Activated CD8-positive, alpha-beta T cell treated with anti-CD3 and anti-CD28 coated beads, Interleukin-2, amount 10 ng/mL, durations not matched to agents 7 days and 5 days (primary cell): ENCODE results near the gene MRM1. TPM values are rescaled to one million over a fixed set of nuclear protein-coding genes. Genes with fewer than 3 reads are reported as not detected.

Source experiments
- ATAC-seq: fragments of 150-1000 bp; cut with Tn5 transposase; one replicate; pipeline ENCODE4 v1.10.0; 2021; ENCODE audit warnings: moderate library complexity
- CTCF ChIA-PET: fragments of 350-600 bp; sonication (Branson Sonifier 250); formaldehyde crosslinking; loops from one replicate; lab custom pipeline; 2021; ENCODE audit warnings: antibody characterized with exemption; lab: Charles Lee
- POLR2A ChIA-PET: fragments of 350-600 bp; sonication (Branson Sonifier 250); formaldehyde crosslinking; loops from one replicate; lab custom pipeline; 2021; ENCODE audit warnings: antibody characterized with exemption; lab: Charles Lee
- DNase-seq: peaks from one replicate; pipeline ENCODE4 v3.0.0-alpha.2; 2020
- H3K27ac Mint-ChIP-seq: one replicate; pipeline ENCODE4 v1.8.0; 2021; ENCODE audit warnings: mild to moderate bottlenecking, mixed read lengths
- H3K27me3 Mint-ChIP-seq: one replicate; pipeline ENCODE4 v1.8.0; 2021; ENCODE audit warnings: low read depth, mixed read lengths
- H3K36me3 Mint-ChIP-seq: one replicate; pipeline ENCODE4 v1.8.0; 2021; ENCODE audit warnings: low read depth, mixed read lengths
- H3K4me1 Mint-ChIP-seq: one replicate; pipeline ENCODE4 v1.8.0; 2021; ENCODE audit warnings: low read depth, mixed read lengths
- H3K4me3 Mint-ChIP-seq: one replicate; pipeline ENCODE4 v1.8.0; 2021; ENCODE audit warnings: mild to moderate bottlenecking, mixed read lengths
- H3K9me3 Mint-ChIP-seq: one replicate; pipeline ENCODE4 v1.8.0; 2022; ENCODE audit warnings: mixed read lengths; ENCODE audit not compliant: insufficient read depth
- total RNA-seq, 2 experiments: library from RNA; stranded (reverse); gene quantifications; one replicate each; pipeline ENCODE4 v1.2.3, GENCODE V29; 2021

MRM1 gene
- total RNA-seq, 2 experiments from 2014 or later = 10.7 to 13.1 TPM

DNA sequence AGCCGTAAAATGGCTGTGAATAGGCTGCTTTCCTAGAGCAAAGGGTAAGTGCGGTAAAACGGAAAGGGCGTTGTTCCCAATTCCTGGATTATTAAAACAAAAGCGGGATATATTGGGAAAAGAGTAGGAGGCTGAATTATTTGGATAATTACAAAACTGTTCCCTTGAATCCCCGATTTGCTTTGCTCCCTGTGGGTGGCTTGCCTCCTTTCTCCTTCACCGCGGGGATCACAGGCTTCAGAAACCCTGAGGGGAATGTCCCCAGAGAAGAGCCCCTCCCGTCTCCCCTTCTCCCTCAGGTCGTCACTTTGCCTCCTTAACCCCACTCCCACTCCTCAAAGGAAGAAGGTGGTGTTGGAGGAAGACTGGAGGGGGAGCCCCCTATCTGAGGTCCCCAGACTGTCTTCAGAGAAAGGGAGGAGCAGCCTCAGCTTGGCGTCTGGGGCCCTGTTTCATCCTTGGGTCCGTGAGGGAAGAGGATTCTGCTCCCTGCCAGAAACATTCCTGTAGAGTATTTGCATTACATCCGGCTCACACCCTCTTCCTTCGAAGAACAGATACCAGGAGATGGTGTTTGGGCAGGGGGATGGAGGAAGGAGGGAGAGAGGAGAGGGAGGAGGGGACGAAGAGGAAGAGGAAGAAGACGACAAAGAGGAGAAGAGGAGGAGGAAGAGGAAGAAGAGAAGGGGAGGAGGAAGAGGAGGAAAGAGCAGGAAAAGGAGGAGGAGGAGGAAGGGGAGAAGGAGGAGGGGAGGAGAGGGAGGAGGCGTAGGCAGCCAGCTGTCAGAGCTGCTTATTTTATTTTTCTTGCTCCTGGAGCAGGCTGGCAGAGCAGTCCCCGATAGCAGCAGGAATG lies 31.8 kb downstream of the MRM1 start:
- ATAC-seq (no peak), DNase-seq (no peak)
- H3K36me3 Mint-ChIP-seq = no peaks in the 10 kb centered on the region
- no peak overlapping the region for H3K4me3 Mint-ChIP-seq
- CTCF ChIA-PET = interaction anchor here (2.1 kb wide), 1 partner anchor 73 kb away, joined by 8 read pairs; no protein-coding TSS in a partner anchor
- H3K4me1 Mint-ChIP-seq = peaks cover 3% of the 10 kb centered on the region
- H3K9me3 Mint-ChIP-seq = no peaks in the 10 kb centered on the region
- H3K27me3 Mint-ChIP-seq = peaks cover 25% of the 10 kb centered on the region
- POLR2A ChIA-PET = no interaction called here
- H3K27ac Mint-ChIP-seq = no peak overlapping the region

DNA sequence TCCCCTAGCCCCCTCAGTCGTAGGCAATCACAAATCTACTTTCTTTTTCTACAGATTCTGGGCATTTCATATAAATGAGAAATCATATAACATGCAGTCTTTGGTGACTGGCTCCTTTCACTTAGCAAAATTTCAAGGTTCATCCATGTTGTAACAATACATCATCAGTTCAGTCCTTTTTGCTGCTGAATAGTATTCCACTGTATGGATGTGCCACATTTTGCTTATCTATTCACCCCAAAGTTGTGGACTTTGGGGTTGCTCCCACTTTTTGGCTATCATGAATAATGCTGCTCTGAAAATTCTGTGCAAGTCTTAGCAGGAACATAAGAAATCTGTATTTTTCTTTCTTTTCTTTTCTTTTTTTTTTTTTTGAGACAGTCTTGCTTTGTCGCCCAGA lies 39.0 kb downstream of the MRM1 start:
- DNase-seq = no peak
- H3K36me3 Mint-ChIP-seq = no peaks in the 10 kb centered on the region
- peaks cover 19% of the 10 kb centered on the region for H3K4me1 Mint-ChIP-seq
- ChIA-PET POLR2A (no interaction called here), CTCF (interaction anchor here (1.2 kb wide), 1 partner anchor 11 kb away, joined by 4 read pairs; no protein-coding TSS in a partner anchor)
- no peak overlapping the region for H3K27ac Mint-ChIP-seq
- no peaks in the 10 kb centered on the region for H3K9me3 Mint-ChIP-seq
- H3K27me3 Mint-ChIP-seq = peaks cover 66% of the 10 kb centered on the region
- no peak for ATAC-seq
- H3K4me3 Mint-ChIP-seq = no peak overlapping the region

DNA sequence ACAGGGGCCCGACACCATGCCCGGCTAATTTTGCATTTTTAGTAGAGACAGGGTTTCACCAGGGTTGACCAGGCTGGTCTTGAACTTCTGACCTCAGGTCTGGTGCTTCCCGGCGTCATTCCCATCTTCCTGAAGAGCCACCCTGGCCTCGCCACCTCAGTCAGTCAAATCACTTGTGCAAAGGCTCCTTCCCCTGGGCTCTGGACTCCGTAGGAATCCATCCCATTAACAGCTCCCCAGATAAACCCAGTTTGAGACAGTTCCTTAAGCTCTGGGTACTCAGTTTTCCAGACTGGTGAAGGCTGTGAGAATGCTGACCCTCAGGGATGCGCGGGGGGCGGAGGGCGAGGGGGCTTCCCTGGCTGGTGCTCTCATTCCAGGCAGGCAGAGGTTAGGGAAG lies 39.5 kb downstream of the MRM1 start:
- no peaks in the 10 kb centered on the region for H3K36me3 Mint-ChIP-seq
- CTCF ChIA-PET = no interaction called here
- DNase-seq = no peak
- no peaks in the 10 kb centered on the region for H3K9me3 Mint-ChIP-seq
- peaks cover 66% of the 10 kb centered on the region for H3K27me3 Mint-ChIP-seq
- peaks cover 19% of the 10 kb centered on the region for H3K4me1 Mint-ChIP-seq
- no peak overlapping the region for H3K27ac Mint-ChIP-seq
- no peak overlapping the region for H3K4me3 Mint-ChIP-seq
- POLR2A ChIA-PET = no interaction called here
- ATAC-seq = no peak

DNA sequence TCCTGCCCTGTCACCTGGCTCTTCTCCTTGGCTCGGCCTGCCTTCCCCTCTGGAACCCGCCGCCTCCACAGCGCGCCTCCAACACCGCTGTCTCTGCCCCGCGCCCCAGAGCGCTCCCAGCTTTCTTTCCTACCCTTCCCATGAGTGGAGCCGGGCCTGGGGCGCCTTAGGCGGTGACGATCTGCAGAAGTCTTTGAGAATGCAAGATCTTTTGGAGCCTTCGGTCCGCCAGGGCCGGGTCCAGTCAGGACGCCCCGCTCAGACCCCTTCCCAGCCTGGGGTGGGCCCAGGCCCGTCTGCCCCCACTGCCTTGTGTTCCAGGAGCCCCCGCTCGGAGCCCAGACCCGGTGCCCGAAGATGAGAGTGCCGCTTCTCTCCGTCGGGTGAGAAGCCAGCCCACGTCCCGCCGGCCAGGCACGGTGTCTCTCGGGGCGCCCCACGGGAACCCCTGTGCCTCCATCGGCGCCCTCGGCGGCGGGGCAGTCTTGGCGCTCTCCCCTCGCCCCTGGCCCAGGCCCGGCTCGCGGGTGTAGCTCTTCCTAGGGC lies 40.0 kb downstream of the MRM1 start:
- peaks cover 19% of the 10 kb centered on the region for H3K4me1 Mint-ChIP-seq
- H3K27ac Mint-ChIP-seq = no peak overlapping the region
- ATAC-seq (peak; percentile 23), DNase-seq (no peak)
- no peaks in the 10 kb centered on the region for H3K36me3 Mint-ChIP-seq
- CTCF ChIA-PET = no interaction called here
- peaks cover 62% of the 10 kb centered on the region for H3K27me3 Mint-ChIP-seq
- POLR2A ChIA-PET = no interaction called here
- H3K4me3 Mint-ChIP-seq = no peak overlapping the region
- H3K9me3 Mint-ChIP-seq = no peaks in the 10 kb centered on the region

DNA sequence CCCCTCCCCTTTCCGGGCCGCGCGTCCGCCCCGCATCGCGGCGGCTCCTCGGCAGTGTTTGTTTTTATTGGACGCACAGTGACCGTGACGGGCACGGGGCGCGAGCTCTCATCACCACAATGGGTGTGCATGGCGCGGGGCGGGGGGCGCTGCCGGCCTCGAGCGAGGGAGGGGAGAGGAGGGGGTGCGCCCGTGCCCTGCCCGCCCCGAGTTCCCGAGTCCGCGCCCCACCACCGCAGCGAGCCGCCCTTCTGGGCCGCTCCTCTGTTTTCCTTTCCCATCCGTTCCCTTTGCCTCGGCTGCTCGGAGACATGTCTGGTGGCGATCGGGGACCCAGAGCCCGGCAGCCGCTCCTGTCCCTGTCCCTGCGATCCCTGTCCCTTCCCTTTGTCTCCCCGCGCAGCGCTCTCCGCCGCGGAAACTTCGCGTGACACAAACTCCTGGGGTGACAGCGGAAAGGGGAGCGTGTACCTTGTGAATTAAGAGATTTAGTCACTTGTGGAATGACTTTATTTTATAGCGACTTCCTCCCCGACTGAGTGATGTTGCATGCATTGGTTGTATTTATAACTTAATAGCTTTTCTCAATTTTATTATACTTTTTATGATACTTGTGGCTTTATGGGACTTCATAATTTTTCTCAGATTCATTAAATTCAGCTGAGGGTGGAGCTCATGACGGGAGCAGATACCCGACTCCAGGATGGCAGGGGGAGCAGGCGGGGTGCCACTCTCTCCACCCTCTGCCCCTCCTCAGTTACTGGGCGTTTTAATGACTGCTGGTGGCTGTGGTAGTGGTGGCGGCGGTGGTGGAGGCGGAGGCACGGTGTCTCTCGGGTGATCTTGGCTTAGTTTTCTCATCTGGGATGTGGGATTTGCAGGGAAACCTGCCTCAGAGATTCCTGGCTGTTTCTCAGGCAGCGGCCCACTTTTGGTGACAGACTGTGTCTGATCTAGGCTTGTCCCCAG lies 40.8 kb downstream of the MRM1 start:
- DNase-seq = no peak
- peak; percentile 36 for ATAC-seq
- no peaks in the 10 kb centered on the region for H3K36me3 Mint-ChIP-seq
- peaks cover 16% of the 10 kb centered on the region for H3K4me1 Mint-ChIP-seq
- peak overlapping the region; percentile 56 for H3K27ac Mint-ChIP-seq
- peak overlapping the region; percentile 68 for H3K4me3 Mint-ChIP-seq
- ChIA-PET POLR2A (no interaction called here), CTCF (interaction anchor here (1.2 to 1.7 kb wide), 3 partner anchors 13 to 21 kb away, joined by 3 to 6 read pairs (median 3); no protein-coding TSS in a partner anchor)
- peaks cover 62% of the 10 kb centered on the region for H3K27me3 Mint-ChIP-seq
- no peaks in the 10 kb centered on the region for H3K9me3 Mint-ChIP-seq

DNA sequence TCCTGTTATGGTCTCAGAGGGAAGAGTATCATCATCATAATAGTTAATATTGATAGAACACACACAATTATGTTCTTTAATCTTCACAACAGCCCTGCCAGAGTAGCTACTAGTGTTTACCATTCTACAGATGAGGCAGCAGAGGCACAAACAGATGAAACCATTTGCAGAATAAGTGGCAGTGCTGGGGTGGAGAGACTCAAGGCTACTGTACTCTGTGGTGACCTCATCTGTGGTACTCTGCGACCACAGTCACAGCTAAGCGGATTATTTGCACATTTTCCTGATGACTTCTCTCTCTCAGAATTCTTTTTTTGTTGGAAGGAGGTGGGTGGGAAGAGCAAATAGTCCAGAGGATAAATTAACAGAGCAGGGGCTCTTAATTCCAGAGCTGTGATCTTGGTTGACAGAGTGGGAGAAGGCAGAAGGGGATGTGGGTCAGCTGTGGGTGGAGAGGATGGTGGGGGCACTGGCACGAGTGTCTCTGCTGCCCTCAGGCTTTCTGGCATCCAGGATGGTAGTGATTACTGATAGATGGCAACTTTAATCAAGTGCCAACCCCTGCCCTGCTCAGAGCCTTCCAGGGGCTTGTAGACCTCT lies 41.8 kb downstream of the MRM1 start:
- DNase-seq = no peak
- no peaks in the 10 kb centered on the region for H3K36me3 Mint-ChIP-seq
- no peaks in the 10 kb centered on the region for H3K9me3 Mint-ChIP-seq
- ATAC-seq = no peak
- peaks cover 59% of the 10 kb centered on the region for H3K27me3 Mint-ChIP-seq
- H3K4me3 Mint-ChIP-seq = no peak overlapping the region
- no peak overlapping the region for H3K27ac Mint-ChIP-seq
- POLR2A ChIA-PET = no interaction called here
- H3K4me1 Mint-ChIP-seq = peaks cover 16% of the 10 kb centered on the region
- CTCF ChIA-PET = interaction anchor here (1.2 to 1.7 kb wide), 3 partner anchors 14 to 22 kb away, joined by 3 to 6 read pairs (median 3); no protein-coding TSS in a partner anchor

DNA sequence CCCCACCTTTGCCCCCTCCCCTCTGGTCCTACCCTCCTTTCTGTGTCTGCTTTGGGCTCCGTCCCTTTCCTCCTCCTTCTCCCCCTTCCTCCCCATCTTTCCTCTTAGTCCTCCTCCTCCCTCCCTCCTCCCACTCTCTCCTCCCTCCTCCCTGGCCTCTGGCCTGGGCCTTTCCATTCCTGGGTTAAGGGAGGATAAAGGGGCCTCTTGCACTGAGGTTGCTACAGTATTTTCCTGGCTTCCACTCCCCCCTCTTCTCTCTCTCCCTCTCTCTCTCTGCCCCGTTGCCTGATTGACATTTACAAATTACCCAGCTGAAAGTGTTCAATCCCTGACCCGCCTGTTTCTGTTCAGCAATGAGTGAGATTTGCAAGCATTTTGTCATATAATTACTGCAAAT lies 44.0 kb downstream of the MRM1 start:
- no peak for ATAC-seq
- DNase-seq = no peak
- H3K4me3 Mint-ChIP-seq = no peak overlapping the region
- no peaks in the 10 kb centered on the region for H3K9me3 Mint-ChIP-seq
- peaks cover 19% of the 10 kb centered on the region for H3K4me1 Mint-ChIP-seq
- ChIA-PET CTCF (interaction anchor here (1.3 kb wide), 1 partner anchor 20 kb away, joined by 3 read pairs; no protein-coding TSS in a partner anchor), POLR2A (no interaction called here)
- no peak overlapping the region for H3K27ac Mint-ChIP-seq
- H3K27me3 Mint-ChIP-seq = peaks cover 49% of the 10 kb centered on the region
- H3K36me3 Mint-ChIP-seq = no peaks in the 10 kb centered on the region

DNA sequence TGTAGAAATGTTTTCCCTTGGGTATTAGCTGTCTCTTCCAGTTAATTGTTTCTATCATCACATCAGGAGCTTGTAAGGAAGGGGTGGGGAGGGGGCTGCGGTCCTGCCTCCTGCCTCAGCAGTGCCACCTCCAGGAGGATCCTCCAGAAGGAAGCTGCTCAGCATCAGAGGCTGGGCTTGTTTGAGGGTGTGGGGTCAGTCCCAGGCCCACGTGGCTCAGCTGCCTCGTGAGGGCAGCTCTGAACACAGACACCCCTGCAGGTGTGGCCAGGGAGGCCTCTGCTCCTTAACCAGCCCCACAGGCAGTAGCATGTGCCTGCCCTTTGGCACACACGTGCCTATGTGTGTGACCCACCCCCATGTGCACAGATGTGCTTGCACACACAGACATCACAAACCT lies 46.3 kb downstream of the MRM1 start:
- no peak for ATAC-seq
- peaks cover 37% of the 10 kb centered on the region for H3K27me3 Mint-ChIP-seq
- ChIA-PET CTCF (no interaction called here), POLR2A (interaction anchor here (0.9 kb wide), 1 partner anchor 8 kb away, joined by 4 read pairs; no protein-coding TSS in a partner anchor)
- H3K36me3 Mint-ChIP-seq = no peaks in the 10 kb centered on the region
- H3K27ac Mint-ChIP-seq = no peak overlapping the region
- peaks cover 12% of the 10 kb centered on the region for H3K4me1 Mint-ChIP-seq
- no peak for DNase-seq
- no peaks in the 10 kb centered on the region for H3K9me3 Mint-ChIP-seq
- H3K4me3 Mint-ChIP-seq = no peak overlapping the region

DNA sequence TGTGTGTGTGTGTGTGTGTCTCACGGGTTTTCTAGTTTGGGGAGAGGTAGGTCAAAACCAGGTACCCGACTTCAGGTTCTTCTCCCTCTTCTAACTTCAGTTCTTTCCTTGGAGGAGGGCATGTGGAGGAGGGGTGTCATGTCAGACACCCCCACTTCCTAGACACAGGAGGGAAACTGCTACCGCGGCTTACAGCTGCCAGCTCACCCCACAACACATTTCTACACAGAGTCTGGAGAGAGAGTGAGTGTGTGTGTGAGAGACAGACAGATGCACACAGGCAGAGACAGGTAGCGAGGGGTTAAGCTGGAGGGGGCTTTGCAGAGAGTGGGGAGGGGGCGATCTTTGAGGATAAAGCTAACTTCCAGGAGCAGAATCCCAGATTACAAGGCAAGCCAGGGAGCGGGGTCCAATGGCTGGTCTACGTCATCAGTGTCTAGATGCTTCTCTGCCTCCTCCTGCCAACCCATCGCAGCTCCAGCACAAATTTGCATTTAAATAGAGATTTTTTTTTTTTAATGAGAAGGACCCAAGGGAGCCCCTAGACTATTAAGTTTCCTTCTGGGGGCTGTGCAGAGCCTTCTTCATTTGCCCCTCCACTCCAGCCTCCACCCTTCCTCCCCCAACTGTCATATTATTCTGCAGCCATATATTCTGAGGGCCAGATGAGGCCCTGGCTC lies 48.9 kb downstream of the MRM1 start:
- ChIA-PET CTCF (no interaction called here), POLR2A (no interaction called here)
- H3K36me3 Mint-ChIP-seq = no peaks in the 10 kb centered on the region
- H3K4me1 Mint-ChIP-seq = peaks cover 3% of the 10 kb centered on the region
- H3K27me3 Mint-ChIP-seq = peaks cover 28% of the 10 kb centered on the region
- DNase-seq (no peak), ATAC-seq (no peak)
- H3K9me3 Mint-ChIP-seq = no peaks in the 10 kb centered on the region
- no peak overlapping the region for H3K27ac Mint-ChIP-seq
- H3K4me3 Mint-ChIP-seq = no peak overlapping the region

DNA sequence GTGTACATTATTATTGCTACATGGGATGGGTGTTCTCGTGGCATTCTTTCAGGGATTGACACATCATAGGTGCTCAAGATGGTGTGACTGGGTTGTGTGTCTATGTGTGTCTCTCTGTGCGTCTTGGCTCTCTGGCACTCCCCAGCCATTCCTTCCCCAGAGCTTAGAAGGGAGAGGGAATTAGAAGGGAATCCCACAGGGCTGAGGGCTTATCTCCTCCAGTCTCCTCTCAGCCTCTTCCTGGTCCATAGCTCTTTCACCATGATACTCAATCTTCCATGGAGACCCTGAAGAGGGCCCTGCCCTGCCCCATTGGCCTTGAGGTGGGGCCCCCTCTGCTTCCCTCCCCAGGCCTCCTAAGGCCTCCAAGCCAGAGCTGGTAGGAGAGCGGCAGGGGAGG lies 52.0 kb downstream of the MRM1 start:
- H3K9me3 Mint-ChIP-seq = no peaks in the 10 kb centered on the region
- ChIA-PET CTCF (no interaction called here), POLR2A (no interaction called here)
- H3K4me1 Mint-ChIP-seq = peaks cover 9% of the 10 kb centered on the region
- H3K27me3 Mint-ChIP-seq = peaks cover 38% of the 10 kb centered on the region
- DNase-seq = no peak
- no peak overlapping the region for H3K4me3 Mint-ChIP-seq
- H3K27ac Mint-ChIP-seq = no peak overlapping the region
- no peak for ATAC-seq
- H3K36me3 Mint-ChIP-seq = no peaks in the 10 kb centered on the region

DNA sequence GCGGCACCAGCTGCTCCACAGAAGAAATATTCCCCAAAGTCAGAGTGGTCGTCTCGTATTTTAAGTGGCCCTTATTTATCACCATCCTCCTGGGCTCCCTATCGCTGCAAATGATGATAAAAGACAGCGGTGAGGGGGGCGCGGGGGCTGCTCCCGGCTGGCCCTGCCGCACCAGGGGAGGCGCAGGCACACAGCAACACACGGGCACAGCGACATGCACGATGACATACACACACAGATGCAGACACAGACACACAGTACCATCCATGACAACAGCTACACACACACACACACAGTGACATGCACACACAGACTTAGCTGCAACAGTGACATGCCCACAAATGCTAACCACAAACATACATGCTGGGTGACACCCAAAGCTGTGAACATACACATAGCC lies 52.5 kb downstream of the MRM1 start:
- H3K4me3 Mint-ChIP-seq = no peak overlapping the region
- no peaks in the 10 kb centered on the region for H3K36me3 Mint-ChIP-seq
- ATAC-seq (no peak), DNase-seq (no peak)
- peaks cover 9% of the 10 kb centered on the region for H3K4me1 Mint-ChIP-seq
- ChIA-PET CTCF (no interaction called here), POLR2A (no interaction called here)
- H3K9me3 Mint-ChIP-seq = no peaks in the 10 kb centered on the region
- H3K27ac Mint-ChIP-seq = no peak overlapping the region
- peaks cover 39% of the 10 kb centered on the region for H3K27me3 Mint-ChIP-seq
